OCI-LY3 (cell line): Measurements from ENCODE around the gene MINDY4.

Experiments
- EZH2phosphoT487 ChIP-seq: fragments of 200-600 bp; shearing (Covaris generic); IDR thresholded peaks from 2 replicates; pipeline ENCODE4 v1.6.1; 2018; ENCODE audit warnings: antibody characterized with exemption, mixed run types, low read depth
- TF ChIP-seq, protein P1 (sequence below): fragments of 200-600, 300-600 bp; sonication (generic); IDR thresholded peaks from 2 replicates; pipeline ENCODE4 v1.5.1; 2014; ENCODE audit warnings: antibody characterized with exemption, low read length, low read depth

DNA sequence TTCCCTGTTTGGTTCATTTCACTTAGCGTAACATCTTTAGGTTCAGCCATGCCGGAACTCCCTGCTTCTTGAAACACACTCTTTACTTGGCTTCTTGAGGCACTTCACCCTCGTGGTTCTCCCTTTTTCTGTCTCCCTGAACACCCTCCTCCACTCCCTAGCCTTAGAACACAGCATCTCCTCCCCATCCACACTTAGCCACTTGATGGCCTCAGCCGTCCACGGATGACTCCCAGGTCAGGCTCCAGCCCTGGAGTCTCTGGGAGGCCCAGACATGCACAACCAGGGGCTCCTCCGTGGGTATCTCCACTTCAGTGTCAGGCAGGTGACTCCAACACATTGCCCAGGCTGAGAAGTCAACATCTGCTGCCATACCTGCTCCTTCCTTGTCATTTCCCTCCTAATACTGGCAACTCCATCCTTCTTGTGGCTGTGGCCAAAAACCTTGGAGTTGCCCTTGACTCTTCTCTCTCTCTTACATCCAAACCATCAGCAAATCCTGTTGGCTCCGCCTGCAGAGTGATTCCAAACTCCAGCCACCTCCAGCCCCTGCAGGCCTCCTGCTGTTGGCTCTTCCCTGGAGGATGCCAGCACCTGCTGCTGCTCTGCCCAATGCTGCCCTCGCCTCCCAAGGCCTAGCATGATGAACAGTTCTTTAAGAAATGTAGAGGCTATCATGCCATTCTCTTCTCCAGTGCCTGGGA, 27.7 kb upstream of the MINDY4 start:
- TF ChIP-seq, protein P1, sequence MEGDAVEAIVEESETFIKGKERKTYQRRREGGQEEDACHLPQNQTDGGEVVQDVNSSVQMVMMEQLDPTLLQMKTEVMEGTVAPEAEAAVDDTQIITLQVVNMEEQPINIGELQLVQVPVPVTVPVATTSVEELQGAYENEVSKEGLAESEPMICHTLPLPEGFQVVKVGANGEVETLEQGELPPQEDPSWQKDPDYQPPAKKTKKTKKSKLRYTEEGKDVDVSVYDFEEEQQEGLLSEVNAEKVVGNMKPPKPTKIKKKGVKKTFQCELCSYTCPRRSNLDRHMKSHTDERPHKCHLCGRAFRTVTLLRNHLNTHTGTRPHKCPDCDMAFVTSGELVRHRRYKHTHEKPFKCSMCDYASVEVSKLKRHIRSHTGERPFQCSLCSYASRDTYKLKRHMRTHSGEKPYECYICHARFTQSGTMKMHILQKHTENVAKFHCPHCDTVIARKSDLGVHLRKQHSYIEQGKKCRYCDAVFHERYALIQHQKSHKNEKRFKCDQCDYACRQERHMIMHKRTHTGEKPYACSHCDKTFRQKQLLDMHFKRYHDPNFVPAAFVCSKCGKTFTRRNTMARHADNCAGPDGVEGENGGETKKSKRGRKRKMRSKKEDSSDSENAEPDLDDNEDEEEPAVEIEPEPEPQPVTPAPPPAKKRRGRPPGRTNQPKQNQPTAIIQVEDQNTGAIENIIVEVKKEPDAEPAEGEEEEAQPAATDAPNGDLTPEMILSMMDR, result no peak
- TF ChIP-seq EZH2phosphoT487, result no peak
